Epithelial cell of proximal tubule (primary cell): Measurements from ENCODE around the gene GPER1. TPM values are rescaled to one million over a fixed set of nuclear protein-coding genes. Genes with fewer than 3 reads are reported as not detected.
"Not testable (repeated sequence)": the region's sequence is repeated elsewhere in the genome, so short reads cannot be mapped to it uniquely, and the experiment has no call there.

Source experiments
- DNase-seq: peaks from one replicate; pipeline ENCODE4 v3.0.0-alpha.2; 2011; ENCODE audit warnings: low read depth
- H3K4me3 ChIP-seq: 2 replicates; pipeline ENCODE4 v1.5.1; 2011; ENCODE audit warnings: low read depth, mild to moderate bottlenecking, low read length
- CTCF ChIP-seq: conservative IDR thresholded peaks from 2 replicates; pipeline ENCODE4 v1.5.1; 2012; ENCODE audit warnings: low read depth, mild to moderate bottlenecking, low read length
- total RNA-seq: library from RNA; depleted of rRNA; stranded (reverse); fragments of >200 nt; gene quantifications from 2 replicates; pipeline ENCODE4 v1.2.3, GENCODE V29; 2015

Gene GPER1
- total RNA-seq, 1 donor from 2014 or later = 0.81 TPM

GRCh38 chr7:1141651-1142050, 53.7 kb downstream of the GPER1 start:
- TF ChIP-seq CTCF = no peak
- DNase-seq = no peak
- H3K4me3 ChIP-seq = no peak overlapping the region

GRCh38 chr7:1142051-1142635, 54.2 kb downstream of the GPER1 start:
- H3K4me3 ChIP-seq = no peak overlapping the region
- no peak for TF ChIP-seq CTCF
- no peak for DNase-seq

- not testable (repeated sequence) for DNase-seq, H3K4me3 ChIP-seq
These were observed 55.1 kb downstream of the GPER1 start for GRCh38 chr7:1143031-1143430.

Other genes with a start within 250 kb of the GPER1 start
- gene GET4, start 211.6 kb upstream of the GPER1 start, total RNA-seq = 32.6 and 42.2 TPM in 2 replicates
- 3.9 and 7.2 TPM in 2 replicates for gene ADAP1, start 133.4 kb upstream of the GPER1 start, total RNA-seq
- gene COX19, start 112.6 kb upstream of the GPER1 start, total RNA-seq = 4.6 and 5.4 TPM in 2 replicates
- gene CYP2W1, start 104.9 kb upstream of the GPER1 start, total RNA-seq = not detected in 2 replicates
- gene GPR146, start 43.6 kb upstream of the GPER1 start, total RNA-seq = 0.23 TPM in 1 of 2 replicates, not detected in the other
- 17.2 and 32.8 TPM in 2 replicates for gene ZFAND2A, start 72.1 kb downstream of the GPER1 start, total RNA-seq
- gene UNCX, start 144.8 kb downstream of the GPER1 start, total RNA-seq = 0.65 and 1.7 TPM in 2 replicates